ENCODE results near the gene CLPTM1.

DNA sequence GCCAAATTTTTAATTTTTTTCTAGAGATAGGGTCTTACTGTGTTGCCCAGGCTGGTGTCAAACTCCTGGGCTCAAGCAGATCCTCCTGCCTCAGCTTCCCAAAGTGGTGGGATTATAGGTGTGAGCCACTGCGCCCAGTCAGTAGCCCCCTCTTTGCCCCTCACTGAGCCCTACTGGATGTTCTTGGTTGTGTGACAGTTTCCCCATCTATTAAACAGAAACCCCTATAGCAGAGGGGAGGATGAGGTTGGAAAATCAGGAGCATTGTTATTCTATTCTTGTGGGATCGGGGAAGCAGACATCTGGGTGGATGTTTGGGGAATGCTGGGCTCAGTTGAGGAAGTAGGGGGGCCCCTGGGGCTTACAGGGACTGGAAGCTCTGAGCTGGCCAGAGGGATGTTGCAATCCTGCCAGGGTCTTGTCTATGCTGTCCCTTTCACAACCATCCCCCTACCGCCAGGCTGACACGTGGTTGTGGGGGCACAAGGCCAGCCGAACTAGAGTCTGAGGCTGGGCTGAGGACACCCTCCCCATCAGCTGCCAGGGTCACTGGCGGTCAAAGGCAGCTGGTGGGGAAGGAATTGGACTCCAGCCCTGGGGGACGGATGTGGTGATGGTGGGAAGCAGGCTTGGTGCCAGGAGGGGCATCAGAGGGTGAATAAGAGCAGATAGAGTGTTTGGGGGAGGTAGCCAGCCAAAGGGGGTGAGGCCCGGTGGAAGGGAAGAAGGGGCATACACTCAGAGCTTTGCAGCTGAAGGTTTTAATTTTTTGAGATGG is 29.9 kb upstream of the CLPTM1 start:
- TF ChIP-seq TAF1 (IDR thresholded peaks at IDR 0.05; ENCODE audit: low read depth) (no peak), RAD21 (IDR thresholded peaks at IDR 0.05; ENCODE audit: low read depth) (no peak), NFIC (IDR thresholded peaks at IDR 0.05) (no peak), CREB1 (IDR thresholded peaks at IDR 0.05; ENCODE audit: low read depth) (no peak), EP300 (IDR thresholded peaks at IDR 0.05; ENCODE audit: borderline replicate concordance) (no peak), YY1 (IDR thresholded peaks at IDR 0.05; ENCODE audit: low read depth) (no peak), FOXM1 (IDR thresholded peaks at IDR 0.05; ENCODE audit: borderline replicate concordance, low read depth) (no peak), ZBTB7A (IDR thresholded peaks at IDR 0.05; ENCODE audit: low read depth) (no peak)

Data from Ishikawa (cell line).